ENCODE data around the gene GPRIN1. TPM values are rescaled to one million over a fixed set of nuclear protein-coding genes. Genes with fewer than 3 reads are reported as not detected.

Gene GPRIN1
- total RNA-seq, 2 donors from 2014 or later: 0.14 to 6.6 TPM

- no peaks in the 10 kb centered on the region for H3K36me3 ChIP-seq
- TF ChIP-seq POLR2A (IDR thresholded peaks at IDR 0.05) (no peak), CTCF (IDR thresholded peaks at IDR 0.05) (no peak), POLR2AphosphoS5 (IDR thresholded peaks at IDR 0.05) (no peak)
- WGBS: 58% methylated on average over 13 of the region's 13 CpGs
- H3K27ac ChIP-seq: no peak overlapping the region
- no peaks in the 10 kb centered on the region for H3K9me3 ChIP-seq
- DNase-seq (ENCODE audit: low spot score): no peak
- H3K4me1 ChIP-seq (replicated peaks): no peaks in the 10 kb centered on the region
- H3K27me3 ChIP-seq (replicated peaks; ENCODE audit: insufficient read depth): peaks cover 28% of the 10 kb centered on the region
- no peak overlapping the region for H3K4me3 ChIP-seq
- intact Hi-C loops (cut with DNase I): no loop called here
Measured at GRCh38 chr5:176621661-176622079, 11.7 kb upstream of the GPRIN1 start.

- no peak for TF ChIP-seq CTCF (IDR thresholded peaks at IDR 0.05)
- no peak for TF ChIP-seq POLR2AphosphoS5 (IDR thresholded peaks at IDR 0.05)
- TF ChIP-seq POLR2A (IDR thresholded peaks at IDR 0.05): no peak
- DNase-seq (ENCODE audit: low spot score): no peak
Measured at GRCh38 chr5:176620333-176620981, 10.5 kb upstream of the GPRIN1 start.

GRCh38 chr5:176619569-176620332 is 9.8 kb upstream of the GPRIN1 start:
- Histone ChIP-seq H3K27ac (no peak overlapping the region), H3K27me3 (replicated peaks; ENCODE audit: insufficient read depth) (peaks cover 28% of the 10 kb centered on the region), H3K4me1 (replicated peaks) (no peaks in the 10 kb centered on the region), H3K9me3 (no peaks in the 10 kb centered on the region), H3K36me3 (no peaks in the 10 kb centered on the region), H3K4me3 (no peak overlapping the region)
- TF ChIP-seq CTCF (IDR thresholded peaks at IDR 0.05) (no peak), POLR2A (IDR thresholded peaks at IDR 0.05) (no peak), POLR2AphosphoS5 (IDR thresholded peaks at IDR 0.05) (no peak)
- DNase-seq (ENCODE audit: low spot score): no peak
- WGBS: 9% methylated on average over 52 of the region's 59 CpGs
- intact Hi-C loops (cut with DNase I): no loop called here

More at GRCh38 chr5:176620333-176620981, 10.5 kb upstream of the GPRIN1 start:
- no peak overlapping the region for H3K27ac ChIP-seq
- no peaks in the 10 kb centered on the region for H3K36me3 ChIP-seq
- no peaks in the 10 kb centered on the region for H3K9me3 ChIP-seq
- H3K27me3 ChIP-seq (replicated peaks; ENCODE audit: insufficient read depth): peaks cover 28% of the 10 kb centered on the region
- no peak overlapping the region for H3K4me3 ChIP-seq
- H3K4me1 ChIP-seq (replicated peaks): no peaks in the 10 kb centered on the region
- 7% methylated on average over 32 of the region's 32 CpGs for WGBS
- intact Hi-C loops (cut with DNase I): no loop called here

GRCh38 chr5:176619203-176619568 is 9.2 kb upstream of the GPRIN1 start:
- no peak overlapping the region for H3K4me3 ChIP-seq

GRCh38 chr5:176618783-176619182 is 8.8 kb upstream of the GPRIN1 start:
- Histone ChIP-seq H3K4me1 (replicated peaks) (no peaks in the 10 kb centered on the region), H3K9me3 (no peaks in the 10 kb centered on the region), H3K4me3 (no peak overlapping the region), H3K27me3 (replicated peaks; ENCODE audit: insufficient read depth) (peaks cover 28% of the 10 kb centered on the region), H3K36me3 (no peaks in the 10 kb centered on the region), H3K27ac (no peak overlapping the region)
- 33% methylated on average over 19 of the region's 19 CpGs for WGBS
- intact Hi-C loops (cut with DNase I): no loop called here
- no peak for DNase-seq (ENCODE audit: low spot score)
- no peak for TF ChIP-seq POLR2A (IDR thresholded peaks at IDR 0.05)
- no peak for TF ChIP-seq CTCF (IDR thresholded peaks at IDR 0.05)
- TF ChIP-seq POLR2AphosphoS5 (IDR thresholded peaks at IDR 0.05): no peak

More at GRCh38 chr5:176619203-176619568, 9.2 kb upstream of the GPRIN1 start:
- 5% methylated on average over 20 of the region's 31 CpGs for WGBS
- TF ChIP-seq POLR2A (IDR thresholded peaks at IDR 0.05): no peak
- peaks cover 28% of the 10 kb centered on the region for H3K27me3 ChIP-seq (replicated peaks; ENCODE audit: insufficient read depth)
- intact Hi-C loops (cut with DNase I): no loop called here
- no peaks in the 10 kb centered on the region for H3K9me3 ChIP-seq
- H3K36me3 ChIP-seq: no peaks in the 10 kb centered on the region
- no peaks in the 10 kb centered on the region for H3K4me1 ChIP-seq (replicated peaks)
- no peak overlapping the region for H3K27ac ChIP-seq
- no peak for DNase-seq (ENCODE audit: low spot score)
